HG03520 (cell line): Measurements from ENCODE around the gene PLXND1.
"Not testable (repeated sequence)": the region's sequence is repeated elsewhere in the genome, so short reads cannot be mapped to it uniquely, and the experiment has no call there.

Source experiments
- ATAC-seq: cut with Tn5 transposase; IDR thresholded peaks from one replicate; pipeline ENCODE4 v1.9.1; 2021; ENCODE audit warnings: mild to moderate bottlenecking, moderate library complexity; ENCODE audit not compliant: unreplicated experiment

PLXND1 gene

GRCh38 chr3:129530821-129531220 lies 75.7 kb downstream of the PLXND1 start:
- no peak for ATAC-seq

- no peak for ATAC-seq
Measured at GRCh38 chr3:129530251-129530791, 76.2 kb downstream of the PLXND1 start.

- no peak for ATAC-seq
Measured at GRCh38 chr3:129529436-129530210, 76.9 kb downstream of the PLXND1 start.

- ATAC-seq = no peak
Measured at GRCh38 chr3:129528589-129529100, 77.8 kb downstream of the PLXND1 start, which contains the start of gene RHO. RHO (plus strand) TSS chr3:129528639; CDS start chr3:129528734, 95 bp downstream.

GRCh38 chr3:129527262-129527661 lies 79.2 kb downstream of the PLXND1 start:
- no peak for ATAC-seq

- ATAC-seq = peak; percentile 83
Measured at GRCh38 chr3:129526121-129526900, 80.2 kb downstream of the PLXND1 start.

GRCh38 chr3:129525341-129525968 lies 81.0 kb downstream of the PLXND1 start:
- ATAC-seq = no peak

- no peak for ATAC-seq
Measured at GRCh38 chr3:129524081-129524480, 82.4 kb downstream of the PLXND1 start.

GRCh38 chr3:129522953-129523352 lies 83.5 kb downstream of the PLXND1 start:
- ATAC-seq = no peak

GRCh38 chr3:129521611-129522010 lies 84.9 kb downstream of the PLXND1 start:
- no peak for ATAC-seq

- no peak for ATAC-seq
Measured at GRCh38 chr3:129520960-129521359, 85.5 kb downstream of the PLXND1 start.

- ATAC-seq = no peak
Measured at GRCh38 chr3:129519896-129520715, 86.4 kb downstream of the PLXND1 start.

GRCh38 chr3:129519449-129519848 lies 87.0 kb downstream of the PLXND1 start:
- ATAC-seq = no peak

- no peak for ATAC-seq
Measured at GRCh38 chr3:129518581-129518980, 87.9 kb downstream of the PLXND1 start.

GRCh38 chr3:129518038-129518561 lies 88.4 kb downstream of the PLXND1 start:
- ATAC-seq = no peak

GRCh38 chr3:129517516-129517915 lies 89.0 kb downstream of the PLXND1 start:
- no peak for ATAC-seq

GRCh38 chr3:129515821-129516432 lies 90.5 kb downstream of the PLXND1 start:
- ATAC-seq = not testable (repeated sequence)

GRCh38 chr3:129515108-129515820 lies 91.2 kb downstream of the PLXND1 start:
- not testable (repeated sequence) for ATAC-seq

GRCh38 chr3:129514563-129514962 lies 91.9 kb downstream of the PLXND1 start:
- no peak for ATAC-seq
